ENCODE measurements around the gene RPS28.

DNA sequence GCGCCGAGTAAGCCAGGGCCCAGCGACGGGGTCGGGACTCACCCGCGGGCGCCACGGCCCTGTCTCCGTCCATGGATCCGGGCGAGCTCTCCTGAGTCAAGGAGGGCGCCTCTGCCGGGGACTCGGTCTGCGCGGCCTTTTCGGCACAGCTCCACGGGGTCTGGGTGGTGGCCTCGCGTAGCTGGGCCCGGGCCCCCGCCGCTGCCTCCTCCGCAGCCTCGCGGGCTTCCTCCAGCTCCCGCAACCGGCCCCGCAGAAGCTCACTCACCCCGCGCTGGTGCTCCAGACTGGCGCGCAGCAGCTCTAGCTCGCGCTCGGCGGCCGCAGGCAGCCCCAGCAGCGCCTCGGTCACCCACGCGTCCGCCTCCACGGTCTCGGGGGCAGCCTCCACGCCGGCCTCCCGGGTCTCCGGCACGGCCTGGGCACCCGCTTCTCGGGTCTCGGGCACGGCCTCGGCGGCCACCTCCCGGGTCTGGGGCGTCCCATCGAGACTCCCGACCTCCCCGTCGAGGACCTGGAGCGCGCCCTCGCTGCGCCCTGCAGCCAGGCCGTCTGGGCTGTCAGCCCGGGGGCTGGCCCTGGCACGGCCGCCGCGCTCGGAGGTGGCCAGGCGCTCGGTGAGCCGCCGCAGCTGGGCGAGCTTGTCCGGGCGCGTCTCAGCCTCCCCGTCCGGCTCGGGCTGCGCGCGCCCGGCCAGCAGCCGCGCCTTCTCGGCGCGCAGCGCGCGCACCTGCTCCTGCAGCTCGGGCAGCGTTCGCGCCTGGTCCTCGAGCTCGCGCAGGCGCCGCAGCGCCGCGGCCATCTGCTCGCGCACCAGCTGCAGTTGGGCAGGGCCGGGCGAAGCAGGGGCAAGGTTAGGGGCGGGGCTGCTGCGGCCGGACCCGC is 13.4 kb downstream of the RPS28 start:
- TF ChIP-seq CTCF (conservative IDR thresholded peaks at IDR 0.05; ENCODE audit: low read length) (no peak), EZH2phosphoT487 (IDR thresholded peaks at IDR 0.05; ENCODE audit: borderline replicate concordance, low read depth, low read length) (no peak)
